Stimulated activated CD4-positive, alpha-beta T cell treated with anti-CD3 and anti-CD28 coated beads, Interleukin-2, amount 100 ng/mL, for 4 hours (primary cell): ENCODE results near the gene MAN1A1.
"Not testable (repeated sequence)": the region's sequence is repeated elsewhere in the genome, so short reads cannot be mapped to it uniquely, and the experiment has no call there.

Experiments used
- DNase-seq: peaks from one replicate; pipeline ENCODE4 v3.0.0-alpha.2; 2020; ENCODE audit warnings: low read depth

MAN1A1 gene

GRCh38 chr6:119170447-119171087 lies 179.0 kb downstream of the MAN1A1 start:
- DNase-seq, result no peak

- no peak for DNase-seq
Measured at GRCh38 chr6:119170103-119170446, 179.5 kb downstream of the MAN1A1 start.

- DNase-seq, result not testable (repeated sequence)
Measured at GRCh38 chr6:119169355-119169754, 180.2 kb downstream of the MAN1A1 start.

- DNase-seq, result no peak
Measured at GRCh38 chr6:119166024-119166784, 183.4 kb downstream of the MAN1A1 start.

- DNase-seq, result no peak
Measured at GRCh38 chr6:119163006-119163405, 186.6 kb downstream of the MAN1A1 start.

GRCh38 chr6:119162134-119162775 lies 187.3 kb downstream of the MAN1A1 start:
- no peak for DNase-seq

GRCh38 chr6:119161438-119161837 lies 188.1 kb downstream of the MAN1A1 start:
- DNase-seq, result no peak

- DNase-seq, result no peak
Measured at GRCh38 chr6:119160911-119161310, 188.7 kb downstream of the MAN1A1 start.

GRCh38 chr6:119158057-119158848 lies 191.3 kb downstream of the MAN1A1 start:
- no peak for DNase-seq

- DNase-seq, result no peak
Measured at GRCh38 chr6:119157506-119157815, 192.1 kb downstream of the MAN1A1 start.

GRCh38 chr6:119156757-119157505 lies 192.6 kb downstream of the MAN1A1 start:
- no peak for DNase-seq

- DNase-seq, result not testable (repeated sequence)
Measured at GRCh38 chr6:119156082-119156481, 193.5 kb downstream of the MAN1A1 start.

GRCh38 chr6:119152187-119152586 lies 197.4 kb downstream of the MAN1A1 start:
- no peak for DNase-seq

GRCh38 chr6:119148825-119149525 lies 200.6 kb downstream of the MAN1A1 start:
- no peak for DNase-seq

- no peak for DNase-seq
Measured at GRCh38 chr6:119148098-119148824, 201.3 kb downstream of the MAN1A1 start.

GRCh38 chr6:119147101-119148053 lies 202.2 kb downstream of the MAN1A1 start:
- peak; percentile 19 for DNase-seq

GRCh38 chr6:119145111-119145510 lies 204.4 kb downstream of the MAN1A1 start:
- DNase-seq, result no peak

GRCh38 chr6:119142637-119143036 lies 206.9 kb downstream of the MAN1A1 start:
- no peak for DNase-seq

GRCh38 chr6:119142041-119142440 lies 207.5 kb downstream of the MAN1A1 start:
- no peak for DNase-seq
